PC-3 (cell line): ENCODE data around the gene ANKRD50. TPM values are rescaled to one million over a fixed set of nuclear protein-coding genes. Genes with fewer than 3 reads are reported as not detected.
A peak's percentile ranks its signal among the peaks of the same experiment; 100 is the strongest.

ENCODE experiments used
- ATAC-seq: fragments of 200-7000 bp; cut with Tn5 transposase; 2 replicates; pipeline ENCODE4 v1.9.1; 2020; ENCODE audit warnings: mild to moderate bottlenecking, moderate library complexity
- BruUV-seq: library from RNA; stranded (reverse); fragments of 400-500 nt; replicated peaks from 2 replicates; lab custom pipeline; 2021; lab: Mats Ljungman, UMichigan
- CTCF ChIA-PET: fragments of 300-600 bp; sonication (Branson Sonifier 250); formaldehyde crosslinking; loops from one replicate; lab custom pipeline; 2022; ENCODE audit warnings: antibody characterized with exemption; lab: Charles Lee
- POLR2A ChIA-PET: fragments of 300-600 bp; sonication (Branson Sonifier 250); formaldehyde crosslinking; loops from one replicate; lab custom pipeline; 2022; ENCODE audit warnings: antibody characterized with exemption; ENCODE audit not compliant: unreplicated experiment; lab: Charles Lee
- DNase-seq: peaks from one replicate; pipeline ENCODE4 v3.0.0-alpha.2; 2015
- H2AFZ ChIP-seq: fragments of 300-600 bp; sonication (generic); 2 replicates; pipeline ENCODE4 v1.6.0; 2016; ENCODE audit warnings: antibody characterized with exemption, low read length
- H3F3A ChIP-seq: fragments of 300-600 bp; sonication (generic); one replicate; pipeline ENCODE4 v1.6.0; 2017; ENCODE audit warnings: antibody characterized with exemption, low read length, control low read depth, mild to moderate bottlenecking; ENCODE audit not compliant: unreplicated experiment
- H3K27ac ChIP-seq: fragments of 300-600 bp; sonication (generic); 2 replicates; pipeline ENCODE4 v1.5.1; 2016; ENCODE audit warnings: mild to moderate bottlenecking, low read length
- H3K27me3 ChIP-seq: fragments of 300-600 bp; sonication (generic); 2 replicates; pipeline ENCODE4 v1.6.1; 2016; ENCODE audit warnings: low read length, mixed read lengths
- H3K36me3 ChIP-seq: fragments of 300-600 bp; sonication (generic); 2 replicates; pipeline ENCODE4 v1.6.1; 2016; ENCODE audit warnings: low read depth, mixed run types, low read length, mixed read lengths
- H3K4me1 ChIP-seq: fragments of 300-600 bp; sonication (generic); 2 replicates; pipeline ENCODE4 v1.5.1; 2016; ENCODE audit warnings: low read length; ENCODE audit not compliant: insufficient read depth
- H3K4me2 ChIP-seq: fragments of 300-600 bp; sonication (generic); 2 replicates; pipeline ENCODE4 v1.6.0; 2016; ENCODE audit warnings: low read length
- H3K4me3 ChIP-seq: fragments of 300-600 bp; sonication (generic); 2 replicates; pipeline ENCODE4 v1.5.1; 2016; ENCODE audit warnings: mild to moderate bottlenecking, low read length, mixed read lengths
- H3K79me2 ChIP-seq: fragments of 300-600 bp; sonication (generic); 2 replicates; pipeline ENCODE4 v1.6.1; 2017; ENCODE audit warnings: low read length, mixed read lengths
- H3K9ac ChIP-seq: fragments of 300-600 bp; sonication (generic); 2 replicates; pipeline ENCODE4 v1.6.0; 2016; ENCODE audit warnings: mild to moderate bottlenecking, low read length
- H3K9me2 ChIP-seq: fragments of 300-600 bp; sonication (generic); replicated peaks from 2 replicates; pipeline ENCODE4 v1.6.1; 2016; ENCODE audit warnings: mixed run types, low read length, mixed read lengths
- H3K9me3 ChIP-seq: fragments of 300-600 bp; sonication (generic); 2 replicates; pipeline ENCODE4 v1.6.1; 2016; ENCODE audit warnings: low read length, mixed read lengths
- H4K20me1 ChIP-seq: fragments of 300-600 bp; sonication (generic); 2 replicates; pipeline ENCODE4 v1.6.1; 2016; ENCODE audit warnings: low read length, mixed read lengths
- EZH2 ChIP-seq: fragments of 300-600 bp; sonication (generic); IDR thresholded peaks from one replicate; pipeline ENCODE4 v1.6.1; 2017; ENCODE audit warnings: antibody characterized with exemption, mild to moderate bottlenecking, low read length; ENCODE audit not compliant: unreplicated experiment
- EZH2phosphoT487 ChIP-seq: fragments of 300-600 bp; sonication (generic); IDR thresholded peaks from 2 replicates; pipeline ENCODE4 v1.6.1; 2018; ENCODE audit warnings: mild to moderate bottlenecking, antibody characterized with exemption, low read length, borderline replicate concordance
- intact Hi-C: fragments of 100-400 bp; cut with micrococcal nuclease; formaldehyde crosslinking; loops from 2 replicates; pipeline ENCODE4 v1.9.0; 2023
- total RNA-seq: library from RNA; depleted of rRNA; stranded (reverse); fragments of >200 nt; gene quantifications from 2 replicates; pipeline ENCODE4 v1.2.3, GENCODE V29; 2014
- TF ChIP-seq, protein P1 (sequence below): fragments of 300-600 bp; sonication (generic); conservative IDR thresholded peaks from 2 replicates; pipeline ENCODE4 v1.5.1; 2017; ENCODE audit warnings: antibody characterized with exemption, low read depth, mild to moderate bottlenecking, low read length

Gene ANKRD50
- total RNA-seq, 1 experiment from 2014 or later = 26.3 TPM

DNA sequence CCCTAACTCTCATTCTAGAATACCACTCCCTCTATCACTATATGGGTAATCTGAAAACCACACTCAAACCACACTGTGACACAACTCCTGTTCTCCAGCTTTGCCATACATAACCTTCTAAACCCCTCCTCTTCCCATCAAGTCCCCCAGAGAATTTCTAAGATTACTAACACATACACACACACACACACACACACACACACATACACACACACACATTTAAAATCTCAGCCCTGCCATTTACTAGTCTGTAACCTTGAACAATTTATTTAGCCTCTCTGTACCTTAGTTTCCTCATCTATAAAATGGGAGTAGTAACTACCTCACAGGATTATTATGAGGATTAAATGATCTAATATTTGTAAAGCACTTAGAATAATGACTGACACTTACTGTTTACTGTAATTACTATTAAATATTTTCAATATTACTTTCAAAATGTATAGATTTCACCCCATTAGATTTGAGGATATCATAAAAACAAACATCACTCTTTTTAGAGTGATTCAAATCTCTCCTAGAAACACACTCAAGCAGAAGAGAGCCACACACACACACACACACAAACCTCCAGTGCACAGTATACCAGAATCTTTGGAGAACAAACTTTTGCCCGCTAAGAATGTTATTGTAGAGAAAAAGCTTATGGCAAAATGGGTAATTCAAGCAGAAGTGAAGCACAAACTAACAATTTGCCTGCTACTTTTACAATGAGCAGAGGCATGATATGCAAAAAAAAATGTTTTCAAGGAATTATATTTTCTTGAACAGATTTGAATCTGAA, 3.8 kb downstream of the ANKRD50 start:
- Histone ChIP-seq H3K79me2 (peaks cover 87% of the 10 kb centered on the region), H4K20me1 (peaks cover 45% of the 10 kb centered on the region), H3K9me2 (no peaks in the 10 kb centered on the region), H3K27ac (no peak overlapping the region), H3K9me3 (no peaks in the 10 kb centered on the region), H3K4me3 (peak overlapping the region; percentile 92), H3K36me3 (peaks cover 36% of the 10 kb centered on the region), H3K4me2 (peak overlapping the region; percentile 84), H3K27me3 (no peaks in the 10 kb centered on the region), H2AFZ (no peak overlapping the region), H3F3A (no peaks in the 10 kb centered on the region), H3K9ac (peak overlapping the region; percentile 85; the same call in 1 of the 2 replicates), H3K4me1 (peaks cover 41% of the 10 kb centered on the region)
- TF ChIP-seq EZH2phosphoT487 = no peak
- ChIA-PET POLR2A (no interaction called here), CTCF (no interaction called here)
- no TSS peak for BruUV-seq
- no peak for DNase-seq
- ATAC-seq = no peak
- intact Hi-C loops = no loop called here

DNA sequence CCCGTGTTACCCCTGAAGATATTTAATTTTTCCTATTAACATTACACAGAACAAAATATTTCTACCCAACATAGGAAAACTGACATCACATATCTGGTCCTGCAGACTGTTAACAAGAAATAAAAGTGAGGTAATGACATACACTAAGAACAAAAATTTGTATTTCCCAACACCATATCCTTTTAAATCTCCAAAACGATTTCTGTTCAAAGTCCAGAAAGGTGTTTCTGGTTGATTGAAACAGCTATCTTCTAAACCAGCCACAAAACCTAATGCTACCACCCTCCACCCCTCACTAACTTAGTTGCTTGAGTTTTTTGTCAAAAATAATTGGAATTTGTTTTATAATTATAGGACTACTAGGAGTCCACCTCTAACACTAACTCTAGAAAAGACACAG, 7.1 kb downstream of the ANKRD50 start:
- ATAC-seq (no peak), DNase-seq (no peak)
- Histone ChIP-seq H4K20me1 (peaks cover 36% of the 10 kb centered on the region), H3K4me1 (peaks cover 32% of the 10 kb centered on the region), H3K4me2 (peak overlapping the region; percentile 84; the same call in 1 of the 2 replicates), H3K9me2 (no peaks in the 10 kb centered on the region), H3K27me3 (no peaks in the 10 kb centered on the region), H3K4me3 (no peak overlapping the region), H3K9me3 (no peaks in the 10 kb centered on the region), H3K27ac (no peak overlapping the region), H2AFZ (no peak overlapping the region), H3K79me2 (peaks cover 100% of the 10 kb centered on the region), H3K36me3 (peaks cover 56% of the 10 kb centered on the region), H3K9ac (no peak overlapping the region), H3F3A (no peaks in the 10 kb centered on the region)
- intact Hi-C loops = no loop called here
- TF ChIP-seq, protein P1, sequence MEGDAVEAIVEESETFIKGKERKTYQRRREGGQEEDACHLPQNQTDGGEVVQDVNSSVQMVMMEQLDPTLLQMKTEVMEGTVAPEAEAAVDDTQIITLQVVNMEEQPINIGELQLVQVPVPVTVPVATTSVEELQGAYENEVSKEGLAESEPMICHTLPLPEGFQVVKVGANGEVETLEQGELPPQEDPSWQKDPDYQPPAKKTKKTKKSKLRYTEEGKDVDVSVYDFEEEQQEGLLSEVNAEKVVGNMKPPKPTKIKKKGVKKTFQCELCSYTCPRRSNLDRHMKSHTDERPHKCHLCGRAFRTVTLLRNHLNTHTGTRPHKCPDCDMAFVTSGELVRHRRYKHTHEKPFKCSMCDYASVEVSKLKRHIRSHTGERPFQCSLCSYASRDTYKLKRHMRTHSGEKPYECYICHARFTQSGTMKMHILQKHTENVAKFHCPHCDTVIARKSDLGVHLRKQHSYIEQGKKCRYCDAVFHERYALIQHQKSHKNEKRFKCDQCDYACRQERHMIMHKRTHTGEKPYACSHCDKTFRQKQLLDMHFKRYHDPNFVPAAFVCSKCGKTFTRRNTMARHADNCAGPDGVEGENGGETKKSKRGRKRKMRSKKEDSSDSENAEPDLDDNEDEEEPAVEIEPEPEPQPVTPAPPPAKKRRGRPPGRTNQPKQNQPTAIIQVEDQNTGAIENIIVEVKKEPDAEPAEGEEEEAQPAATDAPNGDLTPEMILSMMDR = no peak
- TF ChIP-seq EZH2phosphoT487 = no peak
- TF ChIP-seq EZH2 = no peak
- ChIA-PET CTCF (no interaction called here), POLR2A (no interaction called here)
- BruUV-seq = no TSS peak

DNA sequence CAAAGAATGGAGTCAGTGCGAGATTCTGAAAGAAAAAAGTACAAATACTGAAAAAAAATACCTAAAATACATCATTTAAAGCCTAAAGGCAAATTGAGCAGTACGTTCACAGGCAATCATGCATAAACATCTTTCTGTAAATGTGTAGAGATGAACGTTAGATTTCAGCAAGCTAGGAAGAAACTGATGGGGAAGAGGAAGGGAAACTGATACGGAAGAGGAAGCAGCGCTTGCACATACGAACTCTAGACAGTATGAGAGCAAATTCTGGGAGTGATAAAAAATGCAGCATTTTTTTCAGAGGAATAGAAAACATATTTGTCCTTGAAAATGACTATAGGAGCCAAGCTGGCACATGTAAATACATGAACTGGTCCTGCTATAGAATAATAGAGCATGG, 9.4 kb downstream of the ANKRD50 start:
- H3K79me2 ChIP-seq = peaks cover 97% of the 10 kb centered on the region
- BruUV-seq = no TSS peak
- no peak overlapping the region for H3K4me3 ChIP-seq
- no peak overlapping the region for H3K9ac ChIP-seq
- H3K27ac ChIP-seq = no peak overlapping the region
- POLR2A ChIA-PET = no interaction called here
- no peaks in the 10 kb centered on the region for H3K9me2 ChIP-seq
- H4K20me1 ChIP-seq = peaks cover 13% of the 10 kb centered on the region
- ATAC-seq (no peak), DNase-seq (no peak)
- H3K27me3 ChIP-seq = no peaks in the 10 kb centered on the region
- H3K36me3 ChIP-seq = peaks cover 55% of the 10 kb centered on the region
- no peak overlapping the region for H3K4me2 ChIP-seq
- intact Hi-C loops = no loop called here
- H3K9me3 ChIP-seq = no peaks in the 10 kb centered on the region
- no peak overlapping the region for H2AFZ ChIP-seq
- no peaks in the 10 kb centered on the region for H3F3A ChIP-seq
- CTCF ChIA-PET = no interaction called here
- no peak for TF ChIP-seq EZH2phosphoT487
- TF ChIP-seq, protein P1 = no peak
- no peak for TF ChIP-seq EZH2
- peaks cover 17% of the 10 kb centered on the region for H3K4me1 ChIP-seq
